Ecto neural progenitor cell (in vitro differentiated cells): ENCODE data around the gene NLRP6.
A peak's percentile ranks its signal among the peaks of the same experiment; 100 is the strongest.
"Not testable (repeated sequence)": the region's sequence is repeated elsewhere in the genome, so short reads cannot be mapped to it uniquely, and the experiment has no call there.

ENCODE experiments used
- DNase-seq: peaks from one replicate; pipeline ENCODE4 v3.0.0-alpha.2; 2018; ENCODE audit warnings: low spot score

The NLRP6 gene

DNA sequence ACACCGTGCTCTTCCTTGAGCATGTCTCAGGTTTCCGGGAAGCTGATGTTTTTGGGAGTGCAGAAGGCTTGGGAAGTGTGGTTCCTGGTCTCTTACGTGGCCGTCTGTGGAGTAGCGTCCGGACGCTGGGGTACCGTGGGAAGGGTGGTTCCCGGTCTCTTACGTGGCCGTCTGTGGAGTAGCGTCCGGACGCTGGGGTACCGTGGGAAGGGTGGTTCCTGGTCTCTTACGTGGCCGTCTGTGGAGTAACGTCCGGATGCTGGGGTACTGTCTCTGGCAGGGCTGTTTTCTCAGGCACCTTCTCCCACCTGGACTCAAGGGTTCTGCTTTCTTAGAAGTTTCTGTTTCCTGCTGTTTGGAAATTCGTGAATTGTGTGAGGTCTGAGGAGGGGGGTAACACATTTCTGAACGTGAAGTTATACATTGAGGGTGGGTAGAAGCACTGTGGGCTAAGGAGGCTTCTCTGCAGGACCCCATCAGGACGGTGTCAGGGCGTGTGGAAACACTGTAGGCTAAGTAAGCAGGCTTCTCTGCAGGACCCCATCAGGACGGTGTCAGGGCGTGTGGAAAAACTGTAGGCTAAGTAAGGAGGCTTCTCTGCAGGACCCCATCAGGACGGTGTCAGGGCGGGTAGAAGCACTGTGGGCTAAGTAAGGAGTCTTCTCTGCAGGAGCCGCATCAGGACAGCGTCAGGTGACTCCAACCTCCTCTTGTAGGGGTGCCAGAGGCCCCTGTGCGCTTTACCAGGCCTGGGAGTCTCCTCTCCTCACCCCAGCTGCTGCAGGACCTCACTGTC, 47.8 kb downstream of the NLRP6 start:
- DNase-seq: no peak

DNA sequence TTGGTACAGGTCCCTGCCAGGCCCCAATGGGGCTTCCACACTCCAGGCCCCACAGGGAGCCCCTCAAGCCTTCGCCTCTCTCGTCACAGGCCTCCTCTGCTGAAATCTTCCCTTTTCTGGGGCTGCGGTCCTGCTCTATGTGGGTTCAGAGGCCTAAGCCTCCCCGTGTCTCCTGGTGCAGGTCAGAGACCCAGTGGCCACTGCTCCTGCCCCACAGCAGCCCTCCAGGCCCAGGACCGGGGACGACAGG, 48.3 kb downstream of the NLRP6 start:
- no peak for DNase-seq

DNA sequence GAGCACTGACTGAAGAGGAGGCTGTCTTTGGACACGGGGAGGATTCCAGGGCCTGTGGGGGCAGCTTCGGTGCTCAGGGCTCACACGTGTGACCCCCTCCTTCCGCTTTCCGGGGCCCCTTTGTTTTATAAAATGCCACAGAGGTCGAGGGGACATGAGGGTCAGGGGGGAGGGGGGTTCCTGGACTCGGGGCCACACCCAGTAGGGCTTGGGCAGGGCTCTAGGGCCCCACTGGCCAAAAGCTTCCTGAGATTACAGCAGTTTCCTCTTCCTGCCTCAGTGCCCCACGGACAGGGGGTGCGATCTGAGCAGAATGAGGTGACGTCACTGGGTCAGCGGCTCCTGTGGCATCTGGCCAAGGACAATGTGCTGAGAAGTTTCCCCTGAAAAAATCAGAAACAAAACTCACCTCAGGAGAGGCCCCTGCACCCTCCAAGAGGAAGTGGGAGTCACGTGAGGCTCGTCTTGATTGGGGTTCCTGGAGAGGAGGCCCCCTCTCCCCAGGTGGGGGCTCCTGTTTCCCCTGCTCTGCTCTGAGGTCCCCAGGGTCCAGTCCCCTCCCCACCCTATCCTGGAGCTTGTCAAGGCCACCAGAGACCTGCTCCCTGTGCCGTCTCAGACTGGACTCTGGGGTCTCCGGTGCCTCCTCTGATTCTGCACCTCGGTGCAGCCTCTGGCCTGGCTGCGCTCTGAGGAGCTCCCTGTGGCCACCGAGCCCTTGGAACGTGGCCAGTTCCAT, 48.8 kb downstream of the NLRP6 start:
- no peak for DNase-seq

DNA sequence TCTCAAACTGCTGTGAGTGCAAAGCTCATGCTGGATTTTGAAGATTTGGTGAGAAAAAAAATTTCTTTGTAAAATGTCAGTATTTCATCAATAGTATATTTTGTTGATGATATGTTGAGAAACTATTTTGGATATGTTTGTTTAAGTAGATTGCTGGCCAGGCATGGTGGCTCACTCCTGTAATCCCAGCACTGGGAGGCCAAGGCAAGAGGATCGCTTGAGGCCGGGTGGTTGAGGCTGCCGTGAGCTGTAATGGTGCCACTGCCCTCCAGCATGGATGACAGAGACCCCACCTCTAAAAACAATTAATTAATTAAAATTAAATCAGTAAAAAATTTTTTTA, 49.3 kb downstream of the NLRP6 start:
- no peak for DNase-seq

DNA sequence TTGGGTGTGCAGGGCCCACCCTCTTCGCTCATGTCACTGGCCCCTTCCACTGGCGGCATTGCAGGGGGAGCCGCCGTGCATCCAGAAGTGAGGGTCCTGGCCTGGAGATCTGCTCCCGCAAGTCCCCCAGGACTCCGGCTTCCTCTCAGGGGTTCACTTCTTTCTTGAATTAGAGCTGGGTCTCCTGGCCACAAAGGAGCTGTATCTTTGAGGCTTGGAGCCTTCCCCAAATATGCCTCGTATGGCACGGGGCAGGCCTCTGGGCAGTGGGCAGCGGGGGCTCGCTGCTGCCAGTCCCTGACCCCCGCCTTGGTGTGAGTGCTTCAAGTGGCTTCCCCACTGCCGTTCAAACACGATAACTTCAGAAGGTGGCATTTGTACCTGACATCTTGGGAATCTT, 49.8 kb downstream of the NLRP6 start:
- no peak for DNase-seq

DNA sequence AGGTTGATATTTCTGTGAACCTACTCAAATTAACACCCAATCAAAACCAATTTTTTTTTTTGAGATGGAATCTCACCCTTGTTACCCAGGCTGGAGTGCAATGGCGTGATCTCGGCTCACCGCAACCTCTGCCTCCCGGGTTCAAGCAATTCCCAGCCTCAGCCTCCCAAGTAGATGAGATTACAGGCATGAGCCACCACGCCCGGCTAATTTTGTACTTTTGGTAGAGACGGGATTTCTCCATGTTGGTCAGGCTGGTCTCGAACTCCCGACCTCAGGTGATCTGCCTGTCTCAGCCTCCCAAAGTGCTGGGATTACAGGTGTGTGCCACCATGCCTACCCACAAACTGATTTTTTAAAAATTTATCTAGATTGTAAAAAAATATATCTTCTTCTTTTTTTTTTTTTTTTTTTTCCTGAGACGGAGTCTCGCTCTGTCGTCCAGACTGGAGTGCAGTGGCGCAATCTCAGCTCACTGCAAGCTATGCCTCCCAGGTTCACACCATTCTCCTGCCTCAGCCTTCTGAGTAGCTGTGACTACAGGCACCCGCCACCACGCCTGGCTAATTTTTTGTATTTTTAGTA, 50.4 kb downstream of the NLRP6 start:
- DNase-seq: not testable (repeated sequence)

DNA sequence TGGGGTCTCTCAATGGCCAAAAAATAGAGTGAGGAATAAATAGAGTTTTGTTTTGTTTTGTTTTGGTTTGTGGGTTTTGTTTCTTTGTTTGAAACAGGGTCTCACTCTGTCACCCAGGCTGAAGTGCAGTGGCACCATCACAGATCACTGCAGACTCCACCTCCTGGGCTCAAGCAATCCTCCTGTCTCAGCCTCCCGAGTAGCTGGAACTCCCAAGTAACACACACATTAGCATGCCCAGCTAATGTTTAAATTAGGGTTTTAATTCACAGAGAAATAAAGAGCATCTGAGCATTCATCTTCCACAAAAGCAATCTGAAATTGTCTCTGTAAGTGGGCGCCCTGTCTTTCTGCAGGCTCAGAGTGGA, 51.7 kb downstream of the NLRP6 start:
- no peak for DNase-seq

DNA sequence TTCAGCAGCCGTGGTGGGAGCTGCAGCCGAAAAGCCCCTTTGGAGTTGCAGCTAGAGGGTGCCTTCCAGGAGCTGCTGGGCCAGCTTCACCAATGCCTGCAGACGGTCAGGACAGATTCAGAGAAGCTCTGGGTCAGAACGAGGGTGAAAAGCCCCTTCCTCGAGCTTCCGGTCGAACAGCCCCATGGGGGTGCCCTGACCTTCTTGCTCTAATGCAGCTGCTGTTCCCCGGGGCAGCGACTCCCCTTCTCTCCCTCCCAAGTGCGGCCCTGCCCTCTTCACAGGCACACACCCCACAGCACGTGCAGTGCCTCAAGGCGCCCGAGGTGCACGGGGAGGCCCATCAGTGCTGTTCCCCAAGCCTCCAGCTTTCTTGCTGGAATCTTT, 52.1 kb downstream of the NLRP6 start:
- no peak for DNase-seq

DNA sequence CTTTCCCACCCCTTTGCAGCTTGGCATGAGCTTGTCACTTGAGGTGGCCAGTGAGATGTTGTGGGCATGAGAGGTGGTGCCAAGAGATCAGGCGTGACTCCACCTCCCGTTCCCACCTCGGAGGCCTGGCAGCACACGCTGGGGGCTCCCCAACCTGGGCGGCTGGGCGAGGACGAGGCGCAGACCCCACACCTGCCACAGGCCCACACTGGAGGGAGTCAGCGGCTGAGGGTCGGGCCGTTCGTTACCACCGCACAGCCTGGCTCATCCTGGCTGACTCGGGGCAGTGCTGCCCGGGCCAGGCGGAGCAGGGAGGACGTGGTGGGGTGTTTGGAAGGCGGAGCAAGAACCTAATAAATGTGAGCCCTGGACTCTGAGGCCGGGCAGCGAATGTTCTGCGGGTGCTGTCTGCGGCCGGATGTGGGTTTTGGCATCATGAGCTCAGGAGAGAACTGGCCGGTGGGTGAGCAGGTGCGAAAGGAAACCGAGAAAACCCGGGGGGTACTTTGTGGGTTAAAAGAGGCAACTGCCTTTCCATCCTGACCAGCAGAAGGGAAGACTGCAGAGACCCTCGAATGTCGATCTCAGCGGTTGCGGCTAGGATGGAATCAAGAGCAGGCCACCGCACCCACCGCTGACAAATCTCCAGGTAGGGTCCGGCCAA, 52.6 kb downstream of the NLRP6 start:
- no peak for DNase-seq

DNA sequence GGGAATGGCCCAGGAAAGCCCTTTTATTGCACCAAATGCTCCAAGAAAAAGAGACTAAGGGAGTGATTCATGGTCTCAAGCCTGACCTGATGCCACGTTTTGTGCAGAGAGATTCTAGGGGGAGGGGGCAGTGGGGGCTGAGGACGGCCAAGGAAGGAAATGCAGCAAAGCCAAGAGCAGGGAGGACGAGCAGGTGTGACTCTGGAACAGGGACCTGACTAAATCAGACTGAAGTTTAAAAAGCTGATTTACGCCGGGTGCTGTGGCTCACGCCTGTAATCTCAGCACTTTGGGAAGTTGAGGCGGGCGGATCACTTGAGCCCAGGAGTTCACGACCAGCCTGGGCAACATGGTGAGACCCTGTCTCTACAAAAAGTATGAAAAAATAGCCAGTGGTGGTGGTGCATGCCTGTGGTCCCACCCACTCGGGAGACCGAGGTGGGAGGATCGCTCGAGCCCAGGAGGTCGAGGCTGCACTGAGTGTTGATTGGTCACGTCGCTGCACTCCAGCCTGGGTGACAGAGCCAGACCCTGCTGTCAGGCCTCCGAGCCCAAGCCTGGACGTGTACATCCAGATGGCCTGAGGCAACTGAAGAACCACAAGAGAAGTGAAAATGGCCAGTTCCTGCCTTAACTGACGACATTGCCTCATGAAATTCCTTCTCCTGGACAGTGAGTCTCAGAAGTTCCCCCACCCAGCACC, 53.3 kb downstream of the NLRP6 start:
- DNase-seq: no peak

DNA sequence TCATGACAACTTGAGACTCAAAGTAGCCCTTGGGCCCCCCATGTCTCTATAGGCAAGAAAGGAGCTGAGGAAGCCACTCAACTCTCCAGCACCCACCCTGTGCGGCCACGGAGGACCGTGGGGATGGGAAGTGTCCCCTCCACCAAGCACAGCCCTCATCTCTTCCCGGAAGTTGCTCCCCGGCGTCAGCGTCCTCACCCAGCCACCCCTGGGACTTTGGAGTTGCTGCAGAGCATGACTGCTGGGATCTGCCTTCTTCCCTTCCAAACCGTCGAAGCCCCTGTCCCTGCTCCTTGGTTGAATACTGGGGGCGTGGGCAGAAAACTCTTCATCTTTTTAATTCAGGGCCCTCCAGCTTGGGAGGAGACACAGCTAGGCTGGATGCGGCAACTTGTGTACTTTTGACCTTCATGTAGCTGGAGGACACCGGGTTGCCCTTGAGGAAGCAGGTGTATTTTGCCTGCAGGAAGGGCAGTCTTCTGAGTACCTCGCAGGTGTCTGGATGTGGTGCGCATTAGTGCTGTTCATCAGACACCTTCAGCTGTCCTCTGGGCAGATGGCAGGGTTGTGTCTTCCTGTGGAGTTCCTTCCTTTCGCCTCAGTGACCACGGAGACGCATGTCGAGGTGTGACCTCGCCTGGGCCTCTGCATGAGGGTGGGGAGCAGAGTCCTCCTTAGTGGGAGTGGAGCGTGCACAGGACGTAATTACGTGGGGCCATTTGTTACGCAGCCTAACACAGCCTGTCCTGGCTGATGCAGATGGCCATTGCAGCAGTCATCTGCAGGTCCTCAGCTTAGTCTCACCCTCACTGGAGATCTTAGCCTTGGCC, 54.7 kb downstream of the NLRP6 start:
- DNase-seq: no peak

DNA sequence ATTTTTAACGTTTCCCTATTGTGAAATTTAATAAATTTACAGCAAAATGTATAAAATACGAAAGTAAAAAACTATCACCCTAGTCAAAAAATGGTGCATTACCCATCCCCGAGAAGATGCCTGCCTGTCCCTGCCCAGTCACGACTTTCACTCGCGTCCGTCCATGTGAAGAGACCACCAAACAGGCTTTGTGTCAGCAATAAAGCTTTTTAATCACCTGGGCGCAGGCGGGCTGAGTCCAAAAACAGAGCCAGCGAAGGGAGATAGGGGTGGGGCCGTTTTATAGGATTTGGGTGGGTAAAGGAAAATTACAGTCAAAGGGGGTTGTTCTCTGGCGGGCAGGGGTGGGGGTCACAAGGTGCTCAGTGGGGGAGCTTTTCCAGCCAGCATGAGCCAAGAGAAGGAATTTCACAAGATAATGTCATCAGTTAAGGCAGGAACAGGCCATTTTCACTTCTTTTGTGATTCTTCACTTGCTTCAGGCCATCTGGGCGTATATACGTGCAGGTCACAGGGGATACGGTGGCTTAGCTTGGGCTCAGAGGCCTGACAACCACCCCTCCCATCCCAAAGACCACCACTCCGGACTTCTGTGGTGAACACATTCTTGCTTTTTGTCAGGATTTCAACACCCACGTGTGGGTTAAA, 55.5 kb downstream of the NLRP6 start:
- DNase-seq: not testable (repeated sequence)

DNA sequence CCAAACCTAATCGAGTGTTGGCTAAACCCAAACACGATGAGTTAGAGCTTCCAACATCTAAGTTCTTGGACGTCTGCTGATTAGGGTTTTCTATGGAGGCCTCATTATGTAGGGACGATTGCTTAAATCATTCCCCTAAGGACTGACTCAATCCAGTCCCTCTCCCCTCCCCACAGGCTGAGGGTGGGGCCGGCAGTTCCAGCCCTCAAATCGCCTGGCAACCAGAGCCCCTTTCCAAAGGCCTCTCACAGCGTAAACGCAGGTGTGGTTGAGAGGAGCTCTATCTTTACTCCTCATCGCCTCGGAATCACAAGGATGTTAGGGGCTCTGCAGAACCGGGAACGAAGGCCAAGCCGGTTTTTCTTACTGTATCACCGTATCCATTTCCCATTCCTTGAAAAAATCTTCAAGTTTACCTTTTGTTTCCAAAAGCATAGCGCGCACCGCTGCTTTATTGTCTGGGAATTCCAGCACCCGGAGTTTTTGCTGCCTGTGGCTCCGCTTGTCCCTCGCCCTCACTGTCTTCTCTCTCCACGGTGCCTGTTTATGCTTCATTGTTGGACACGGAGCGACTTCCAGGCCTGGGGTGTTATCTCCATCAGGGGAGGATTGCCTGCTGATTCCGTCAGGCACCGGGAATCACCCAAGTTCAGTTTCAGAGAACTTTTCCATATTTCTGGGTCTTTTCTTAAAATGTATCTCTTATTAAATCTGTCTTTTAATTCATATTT, 56.2 kb downstream of the NLRP6 start:
- peak; percentile 69 for DNase-seq
